Uterine smooth muscle cell (primary cell): Measurements from ENCODE around the gene WNT7B. TPM values are rescaled to one million over a fixed set of nuclear protein-coding genes. Genes with fewer than 3 reads are reported as not detected.

ENCODE experiments used
- total RNA-seq: library from RNA; depleted of rRNA; stranded (reverse); fragments of >200 nt; gene quantifications from 2 replicates; pipeline ENCODE4 v1.2.3, GENCODE V29; 2014

Gene WNT7B
- 0.33 TPM in 1 of 2 replicates, not detected in the other for total RNA-seq

GRCh38 chr22:45977003-45977411 is at the start of gene WNT7B:
WNT7B (minus strand) TSS chr22:45977162; CDS start chr22:45976754, 408 bp downstream.

Other genes starting within 250 kb of the WNT7B start
- gene PPARA, start 173.4 kb upstream of the WNT7B start, total RNA-seq = 10.8 and 14.2 TPM in 2 replicates